ENCODE data around the gene GFRA4.

DNA sequence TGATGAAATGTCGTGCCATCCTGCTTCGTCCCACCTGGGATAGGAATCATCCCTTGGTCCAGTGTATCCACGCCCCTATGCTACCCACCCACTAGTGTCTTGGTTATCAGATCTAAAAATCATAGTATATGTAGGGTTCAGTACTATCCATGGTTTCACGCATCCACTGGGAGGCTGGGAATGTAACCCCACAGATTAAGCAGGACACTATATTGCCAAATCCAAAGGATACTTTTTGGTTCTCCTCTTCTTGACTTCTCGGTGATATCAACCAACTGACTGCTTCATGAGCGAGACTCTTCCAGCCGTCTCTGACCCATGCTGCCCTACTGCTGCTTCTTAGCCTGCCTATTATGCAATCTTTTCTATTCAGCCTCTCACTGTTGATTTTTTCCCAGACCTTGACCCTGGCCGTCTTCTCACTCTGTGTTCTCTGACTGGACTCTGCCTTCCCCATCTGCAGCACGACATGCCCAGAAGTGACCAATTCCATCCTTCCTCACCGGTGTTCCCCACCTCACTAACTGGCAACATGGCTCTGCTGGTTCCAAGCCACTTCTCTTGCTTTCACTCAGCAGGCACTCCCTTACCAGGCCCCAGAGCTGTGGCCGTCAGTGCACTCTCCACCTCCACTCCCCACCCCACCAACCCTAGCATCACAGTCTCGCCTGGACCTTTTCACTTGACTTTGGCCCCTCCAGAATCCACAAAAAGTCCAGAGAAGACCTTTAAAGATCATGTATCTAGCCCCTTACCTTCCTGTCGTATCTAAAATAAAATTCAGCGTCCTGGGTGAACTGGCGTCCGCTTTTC is 34.5 kb downstream of the GFRA4 start:
- TF ChIP-seq, protein P1, sequence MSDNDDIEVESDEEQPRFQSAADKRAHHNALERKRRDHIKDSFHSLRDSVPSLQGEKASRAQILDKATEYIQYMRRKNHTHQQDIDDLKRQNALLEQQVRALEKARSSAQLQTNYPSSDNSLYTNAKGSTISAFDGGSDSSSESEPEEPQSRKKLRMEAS (IDR thresholded peaks at IDR 0.05) = no peak
- no peak for TF ChIP-seq TCF12 (IDR thresholded peaks at IDR 0.05; ENCODE audit: low read depth)
- TF ChIP-seq EGR1 (IDR thresholded peaks at IDR 0.05) = no peak
